Activated CD4-positive, alpha-beta T cell treated with anti-CD3 and anti-CD28 coated beads, Interleukin-2, amount 50 U/mL, for 24 hours (primary cell): Measurements from ENCODE around the gene NOLC1.
"Not testable (repeated sequence)": the region's sequence is repeated elsewhere in the genome, so short reads cannot be mapped to it uniquely, and the experiment has no call there.

Experiments
- DNase-seq, 2 donors: peaks; one replicate each; pipeline ENCODE4 v3.0.0-alpha.2; 2020; ENCODE audit warnings: low read depth in 1 of 2, low spot score in 1 of 2

NOLC1 gene

GRCh38 chr10:102153093-102153620 is 968 bp downstream of the NOLC1 start:
- DNase-seq, result no peak

- no peak for DNase-seq
These were observed 2.4 kb downstream of the NOLC1 start for GRCh38 chr10:102154466-102155116.

- DNase-seq, result no peak
These were observed 5.0 kb downstream of the NOLC1 start for GRCh38 chr10:102157224-102157623.

GRCh38 chr10:102159051-102159597 is 6.9 kb downstream of the NOLC1 start:
- no peak for DNase-seq

- DNase-seq, result no peak
These were observed 7.6 kb downstream of the NOLC1 start for GRCh38 chr10:102159831-102160230.

GRCh38 chr10:102163342-102163989 is 11.3 kb downstream of the NOLC1 start:
- no peak for DNase-seq

GRCh38 chr10:102167861-102168260 is 15.7 kb downstream of the NOLC1 start:
- no peak for DNase-seq

GRCh38 chr10:102170602-102171001 is 18.4 kb downstream of the NOLC1 start:
- no peak for DNase-seq

GRCh38 chr10:102172288-102172687 is 20.1 kb downstream of the NOLC1 start:
- DNase-seq, result no peak

GRCh38 chr10:102175415-102175814 is 23.2 kb downstream of the NOLC1 start:
- DNase-seq, result no peak

GRCh38 chr10:102184606-102185005 is 32.4 kb downstream of the NOLC1 start:
- no peak for DNase-seq

GRCh38 chr10:102185272-102185671 is 33.1 kb downstream of the NOLC1 start:
- no peak for DNase-seq

- DNase-seq, result no peak
These were observed 33.8 kb downstream of the NOLC1 start for GRCh38 chr10:102185811-102186527.

GRCh38 chr10:102188298-102188940 is 36.2 kb downstream of the NOLC1 start:
- DNase-seq, result no peak

- not testable (repeated sequence) for DNase-seq
These were observed 37.0 kb downstream of the NOLC1 start for GRCh38 chr10:102188941-102189898.

- no peak for DNase-seq
These were observed 39.8 kb downstream of the NOLC1 start for GRCh38 chr10:102191956-102192355.

GRCh38 chr10:102195296-102195870 is 43.2 kb downstream of the NOLC1 start:
- no peak for DNase-seq

GRCh38 chr10:102196893-102197292 is 44.7 kb downstream of the NOLC1 start:
- DNase-seq, result no peak

GRCh38 chr10:102198027-102198426 is 45.8 kb downstream of the NOLC1 start:
- DNase-seq, result no peak
